ENCODE data around the gene TAF1C.
"Not testable (repeated sequence)": the region's sequence is repeated elsewhere in the genome, so short reads cannot be mapped to it uniquely, and the experiment has no call there.

Gene TAF1C

GRCh38 chr16:84186685-84187437 is at the start of gene TAF1C:
Gene TAF1C (minus strand): TSS chr16:84187057. CDS start chr16:84184988, 2,069 bp downstream.
- DNase-seq (ENCODE audit: low read depth) = peak; percentile 86

DNA sequence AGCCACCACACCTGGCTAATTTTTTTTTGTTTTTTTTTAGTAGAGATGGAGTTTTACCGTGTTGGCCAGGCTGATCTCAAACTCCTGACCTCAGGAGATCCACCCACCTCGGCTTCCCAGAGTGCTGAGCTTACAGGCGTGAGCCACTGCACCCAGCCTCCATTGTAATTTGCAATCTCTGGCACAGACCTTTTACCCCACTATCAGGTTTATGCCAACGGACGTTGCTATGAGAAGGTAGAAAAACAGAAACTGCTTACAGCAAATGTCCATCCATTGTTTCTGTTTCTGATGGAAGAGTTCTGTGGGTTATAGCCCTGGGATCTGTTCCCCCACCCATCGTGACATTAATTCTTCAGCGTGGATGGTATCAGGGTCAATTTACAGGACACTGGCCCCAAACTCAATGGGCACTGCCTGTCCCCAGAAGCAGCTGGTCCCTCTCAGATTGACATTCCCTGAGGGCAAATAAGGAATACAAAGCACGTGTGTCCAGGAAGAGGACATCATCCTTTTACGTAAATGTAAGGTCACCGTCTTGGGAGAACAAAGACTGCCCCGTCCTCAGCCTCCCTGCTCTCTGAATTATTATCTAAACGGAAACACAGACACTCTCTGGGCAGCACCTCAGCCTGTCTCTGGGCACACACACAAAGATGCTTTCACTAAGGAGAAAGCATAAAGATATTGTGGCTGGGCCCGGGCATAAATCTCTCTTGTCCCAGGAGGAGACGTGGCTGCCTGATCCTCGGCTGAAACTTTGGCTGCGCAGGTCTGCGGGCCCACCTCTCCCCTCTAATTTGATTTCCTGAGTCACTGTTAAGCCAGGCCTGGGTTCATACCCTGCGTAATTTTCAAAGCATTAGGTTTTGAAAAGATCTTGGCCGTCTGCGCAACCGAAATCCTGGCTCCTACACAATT is 47.7 kb upstream of the TAF1C start:
- no peak for DNase-seq (ENCODE audit: low read depth)

DNA sequence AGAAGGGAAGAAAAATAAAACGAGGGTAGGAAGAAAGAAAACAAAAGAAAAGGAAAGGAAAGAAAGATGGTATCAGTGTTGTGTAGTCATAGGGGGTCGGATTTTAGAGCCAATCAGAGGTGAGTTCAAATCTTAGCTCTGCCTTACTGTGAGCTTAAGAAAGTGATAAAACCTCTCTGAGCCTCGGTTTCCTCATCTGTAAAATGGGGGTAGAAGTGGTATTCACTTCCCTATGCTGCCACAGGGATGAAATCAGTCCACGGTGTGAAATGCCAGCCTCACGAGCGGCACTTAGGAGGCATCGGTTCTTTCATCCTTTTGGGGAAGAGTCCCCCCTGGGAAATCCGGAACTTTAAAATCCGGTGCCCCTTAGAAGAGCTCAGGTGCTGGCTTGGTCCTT is 46.9 kb upstream of the TAF1C start:
- no peak for DNase-seq (ENCODE audit: low read depth)

- DNase-seq (ENCODE audit: low read depth) = no peak
Observed at GRCh38 chr16:84232969-84233368, 46.1 kb upstream of the TAF1C start.

DNA sequence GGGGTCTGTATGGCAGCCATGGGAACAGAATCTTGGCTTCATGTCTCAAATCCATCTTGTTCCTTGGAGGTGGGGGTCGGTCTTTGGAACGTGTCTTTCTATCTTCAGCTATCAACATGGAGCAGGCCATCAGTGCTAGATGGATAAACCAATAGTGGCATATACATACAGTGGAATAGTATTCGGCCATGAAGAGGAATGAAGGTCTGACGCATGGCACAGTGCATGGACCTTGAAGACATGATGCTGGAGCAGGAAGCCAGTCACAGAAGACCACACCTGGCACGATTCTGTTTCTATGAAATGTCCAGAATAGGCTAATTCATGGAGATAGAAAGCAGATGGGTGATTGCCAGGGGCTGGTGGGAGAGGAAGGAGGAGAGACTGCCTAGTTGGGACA is 45.2 kb upstream of the TAF1C start:
- DNase-seq (ENCODE audit: low read depth) = no peak

- DNase-seq (ENCODE audit: low read depth) = no peak
Observed at GRCh38 chr16:84229471-84229870, 42.6 kb upstream of the TAF1C start.

DNA sequence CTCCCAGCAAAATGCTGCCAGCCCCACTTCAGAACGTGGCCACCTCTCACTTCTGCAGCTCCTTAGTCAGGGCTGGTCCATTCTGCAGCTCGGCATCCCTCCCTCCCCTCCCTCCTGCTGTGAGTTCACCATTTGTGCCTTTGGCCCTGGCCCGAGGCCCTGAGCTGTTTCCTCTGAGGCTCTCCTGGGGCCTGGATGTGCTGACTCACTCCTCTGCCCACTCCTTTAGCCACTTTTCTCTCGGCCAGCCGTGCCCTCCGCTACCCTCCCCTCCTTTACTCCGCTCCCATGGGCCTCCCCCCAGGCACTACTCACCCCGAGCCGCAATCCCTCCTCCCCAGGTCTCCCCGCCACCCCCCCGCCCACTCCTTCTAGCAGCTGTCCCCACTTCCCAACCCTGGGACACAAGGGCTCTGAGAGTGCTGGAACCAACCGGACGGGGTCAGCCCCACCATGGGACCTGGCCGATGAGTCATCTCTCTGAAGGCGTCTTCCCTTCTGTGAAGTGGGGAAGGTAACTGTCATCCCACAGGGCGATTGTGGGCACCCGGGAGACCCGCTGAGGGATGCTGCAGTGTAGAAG is 41.5 kb upstream of the TAF1C start:
- DNase-seq (ENCODE audit: low read depth) = no peak

DNA sequence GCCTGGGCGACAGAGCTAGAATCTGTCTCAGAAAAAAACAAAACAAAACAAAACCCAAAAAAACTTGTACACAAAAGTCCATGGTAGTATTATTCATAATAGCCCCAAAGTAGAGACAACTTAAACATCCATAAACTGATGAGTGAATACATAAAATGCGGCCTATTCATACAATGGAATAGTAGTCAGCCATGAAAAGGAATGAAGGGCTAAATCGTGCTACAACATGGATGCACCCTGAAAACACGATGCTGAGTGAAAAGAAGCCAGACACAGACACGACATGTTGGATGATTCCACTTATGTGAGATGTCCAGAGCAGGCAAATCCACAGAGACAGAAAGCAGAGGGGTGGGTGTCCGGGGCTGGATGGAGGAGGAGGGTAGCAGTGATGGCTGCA is 40.7 kb upstream of the TAF1C start:
- no peak for DNase-seq (ENCODE audit: low read depth)

DNA sequence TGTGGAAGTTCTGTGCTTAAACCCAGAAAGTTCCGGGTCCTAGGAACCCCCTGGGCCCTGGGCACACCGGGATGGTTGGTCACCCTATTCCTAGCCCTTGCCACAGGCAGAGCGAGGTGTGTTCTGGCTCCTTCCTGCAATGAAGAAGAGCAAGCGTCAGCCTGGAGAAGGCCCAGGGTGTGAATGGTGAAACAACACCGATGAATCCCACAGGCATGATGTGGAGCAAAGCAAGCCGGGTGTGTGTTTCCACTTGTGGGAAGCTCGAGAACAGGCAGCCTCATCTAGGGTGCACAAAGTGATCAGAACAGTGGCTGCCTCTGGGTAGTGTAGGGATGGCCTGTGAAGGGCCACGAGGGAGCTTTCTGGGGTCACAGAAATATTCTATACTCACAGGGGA is 39.2 kb upstream of the TAF1C start:
- DNase-seq (ENCODE audit: low read depth) = no peak

DNA sequence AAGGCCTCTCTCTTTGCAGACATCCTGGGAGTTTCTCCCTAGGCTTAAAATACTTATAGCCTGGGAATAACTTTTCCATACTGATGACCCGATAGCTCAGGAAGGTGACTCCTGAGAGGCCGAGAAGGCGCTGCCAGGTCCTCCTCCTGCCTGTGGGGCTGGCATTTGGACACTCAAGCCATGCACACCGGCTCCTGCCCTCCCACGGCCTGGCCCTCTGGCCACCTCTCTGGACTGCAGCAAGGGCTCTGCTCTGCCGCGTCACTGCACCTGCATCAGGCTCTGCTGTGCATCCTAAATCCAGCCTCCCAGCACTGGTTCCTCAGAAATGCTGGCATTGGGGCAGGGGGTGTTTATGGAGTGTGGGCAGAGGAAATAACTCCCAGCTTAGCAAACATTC is 38.7 kb upstream of the TAF1C start:
- no peak for DNase-seq (ENCODE audit: low read depth)

GRCh38 chr16:84225126-84225525 is 38.3 kb upstream of the TAF1C start:
- no peak for DNase-seq (ENCODE audit: low read depth)

DNA sequence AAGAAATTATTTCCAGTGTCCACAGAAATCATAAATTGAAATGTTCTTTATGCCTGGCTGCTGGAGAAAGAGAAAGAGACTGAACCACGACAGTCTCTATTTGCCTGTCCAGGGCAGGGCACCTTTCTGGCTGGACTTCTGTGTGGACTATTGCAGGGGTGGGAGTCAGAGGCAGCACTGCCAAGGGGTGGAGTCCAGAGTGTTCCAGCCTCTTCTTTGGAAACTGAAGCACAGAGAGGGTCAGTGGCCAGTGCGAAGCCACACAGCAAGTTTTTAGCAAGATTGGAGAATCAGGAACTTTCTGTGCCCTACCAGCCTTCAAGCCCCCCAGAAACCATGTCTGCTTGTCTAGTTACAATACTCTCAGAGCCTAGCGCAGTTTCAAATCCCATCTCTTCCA is 37.7 kb upstream of the TAF1C start:
- DNase-seq (ENCODE audit: low read depth) = no peak

GRCh38 chr16:84223456-84223855 is 36.6 kb upstream of the TAF1C start:
- no peak for DNase-seq (ENCODE audit: low read depth)

GRCh38 chr16:84220851-84221250 is 34.0 kb upstream of the TAF1C start:
- no peak for DNase-seq (ENCODE audit: low read depth)

GRCh38 chr16:84218956-84219355 is 32.1 kb upstream of the TAF1C start:
- DNase-seq (ENCODE audit: low read depth) = no peak

- no peak for DNase-seq (ENCODE audit: low read depth)
Observed at GRCh38 chr16:84218176-84218823, 31.4 kb upstream of the TAF1C start.

GRCh38 chr16:84216144-84216543 is 29.3 kb upstream of the TAF1C start:
- DNase-seq (ENCODE audit: low read depth) = not testable (repeated sequence)

GRCh38 chr16:84215531-84215930 is 28.7 kb upstream of the TAF1C start:
- DNase-seq (ENCODE audit: low read depth) = no peak

DNA sequence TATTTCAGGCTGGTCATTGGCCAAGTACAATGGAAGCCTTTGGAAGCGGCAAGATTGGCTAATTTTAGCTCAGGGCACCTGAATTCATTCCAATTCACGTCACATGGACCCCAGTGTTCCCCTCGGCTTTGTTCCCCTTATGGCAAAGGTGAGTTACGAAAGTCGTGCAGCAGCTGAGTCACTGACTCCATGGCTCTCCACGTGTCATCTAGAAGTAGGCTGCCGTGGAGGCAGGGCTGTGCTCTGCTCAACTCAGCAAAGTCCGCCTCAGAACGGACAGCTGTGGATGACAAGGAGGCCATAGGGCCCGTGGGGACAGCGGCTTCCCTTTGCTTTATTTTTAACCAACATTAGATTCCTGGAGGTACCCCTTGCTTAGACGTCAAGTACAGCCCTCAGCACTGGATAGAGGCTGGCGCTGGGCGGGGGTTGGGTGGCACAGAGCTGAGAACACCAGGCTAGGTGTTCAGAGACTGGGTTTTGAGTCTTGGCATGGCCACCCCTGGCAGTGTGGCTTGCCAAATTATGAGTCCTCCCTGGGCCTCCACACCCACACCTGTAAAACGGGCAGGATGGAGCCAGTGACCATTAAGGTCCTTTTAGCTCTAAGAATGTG is 27.7 kb upstream of the TAF1C start:
- DNase-seq (ENCODE audit: low read depth) = no peak

- no peak for DNase-seq (ENCODE audit: low read depth)
Observed at GRCh38 chr16:84212631-84213030, 25.8 kb upstream of the TAF1C start.

DNA sequence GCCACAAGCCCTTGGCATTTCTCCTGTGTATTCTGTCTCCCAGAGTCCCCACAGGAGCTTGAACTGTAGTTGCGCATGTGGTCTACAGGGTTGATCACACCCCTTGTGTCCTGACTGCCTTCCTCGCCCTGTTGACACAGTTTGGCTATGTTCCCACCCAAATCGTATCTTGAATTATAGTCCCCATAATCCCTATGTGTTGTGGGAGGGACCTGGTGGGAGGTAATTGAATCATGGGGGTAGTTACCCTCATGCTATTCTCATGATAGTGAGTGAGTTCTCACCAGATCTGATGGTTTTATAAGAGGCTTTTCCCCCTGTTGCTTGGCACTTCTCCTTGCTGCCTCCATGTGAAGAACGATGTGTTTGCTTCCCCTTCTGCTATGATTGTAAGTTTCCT is 25.3 kb upstream of the TAF1C start:
- DNase-seq (ENCODE audit: low read depth) = no peak

DNA sequence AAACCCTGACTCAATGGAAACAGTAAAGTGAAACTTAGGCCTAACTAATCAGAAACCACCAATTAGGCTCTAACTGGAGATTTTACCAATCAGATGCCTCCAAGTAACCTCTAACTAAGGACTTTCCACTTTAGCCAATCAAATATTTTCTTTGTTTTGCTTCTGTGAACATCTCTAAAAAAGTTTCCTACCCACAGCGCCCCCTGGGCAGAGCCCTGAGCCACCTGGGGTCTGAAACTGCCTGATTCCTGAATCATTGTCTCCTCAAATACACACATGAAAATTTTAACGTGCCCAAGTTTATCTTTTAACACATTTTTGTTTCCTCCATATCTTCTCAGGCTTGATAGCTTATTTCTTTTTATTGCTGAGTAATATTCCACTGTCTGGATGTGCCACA is 23.1 kb upstream of the TAF1C start:
- no peak for DNase-seq (ENCODE audit: low read depth)

Data from stimulated activated CD4-positive, alpha-beta T cell treated with anti-CD3 and anti-CD28 coated beads, Interleukin-2, amount 100 ng/mL, for 4 hours (primary cell).